DOHH2 (cell line): ENCODE results near the gene MCC.

Experiments used
- H3F3A ChIP-seq: fragments of 200-600 bp; sonication (generic), shearing (Covaris generic); 2 replicates; pipeline ENCODE4 v1.6.0; 2016; ENCODE audit warnings: antibody characterized with exemption, mild to moderate bottlenecking; ENCODE audit not compliant: control insufficient read depth, insufficient read depth
- H3K27ac ChIP-seq: fragments of 200-600 bp; sonication (generic); 2 replicates; pipeline ENCODE4 v1.5.1; 2014; ENCODE audit warnings: low read depth, mild to moderate bottlenecking, low read length, moderate library complexity
- H3K27me3 ChIP-seq: fragments of 200-600 bp; sonication (generic); 2 replicates; pipeline ENCODE4 v1.6.1; 2014; ENCODE audit warnings: mild to moderate bottlenecking, low read length, mixed read lengths; ENCODE audit not compliant: control insufficient read depth
- H3K36me3 ChIP-seq: fragments of 200-600 bp; sonication (generic); 2 replicates; pipeline ENCODE4 v1.6.1; 2014; ENCODE audit warnings: mild to moderate bottlenecking, low read length, moderate library complexity, mixed read lengths; ENCODE audit not compliant: control insufficient read depth
- H3K4me1 ChIP-seq: fragments of 200-600 bp; sonication (generic); 2 replicates; pipeline ENCODE4 v1.6.1; 2014; ENCODE audit warnings: mild to moderate bottlenecking, low read length, mixed read lengths; ENCODE audit not compliant: control insufficient read depth
- H3K4me2 ChIP-seq: fragments of 200-600 bp; sonication (generic); 2 replicates; pipeline ENCODE4 v1.6.0; 2014; ENCODE audit warnings: mild to moderate bottlenecking, low read length, moderate library complexity
- H3K4me3 ChIP-seq: fragments of 200-600 bp; sonication (generic); 2 replicates; pipeline ENCODE4 v1.5.1; 2014; ENCODE audit warnings: mild to moderate bottlenecking, low read length, mixed read lengths
- H3K79me2 ChIP-seq: fragments of 200-600 bp; sonication (generic); 2 replicates; pipeline ENCODE4 v1.6.1; 2014; ENCODE audit warnings: mild to moderate bottlenecking, low read length, mixed read lengths; ENCODE audit not compliant: control insufficient read depth
- H3K9me2 ChIP-seq: fragments of 200-600 bp; sonication (generic); replicated peaks from 2 replicates; pipeline ENCODE4 v1.6.1; 2014; ENCODE audit warnings: mild to moderate bottlenecking, low read length, mixed read lengths; ENCODE audit not compliant: control insufficient read depth
- H3K9me3 ChIP-seq: fragments of 200-600 bp; sonication (generic); 2 replicates; pipeline ENCODE4 v1.6.1; 2014; ENCODE audit warnings: antibody characterized with exemption, low read length, mixed read lengths; ENCODE audit not compliant: control insufficient read depth, insufficient read depth
- H4K20me1 ChIP-seq: fragments of 200-600 bp; sonication (generic); 2 replicates; pipeline ENCODE4 v1.6.0; 2014; ENCODE audit warnings: low read depth, mild to moderate bottlenecking, antibody characterized with exemption, low read length, moderate library complexity; ENCODE audit not compliant: control insufficient read depth, insufficient read depth
- EZH2phosphoT487 ChIP-seq: fragments of 200-600 bp; sonication (generic); IDR thresholded peaks from 2 replicates; pipeline ENCODE4 v1.6.1; 2017; ENCODE audit warnings: borderline replicate concordance, mild to moderate bottlenecking, antibody characterized with exemption, low read length, moderate library complexity, mixed read lengths
- TF ChIP-seq, protein P1 (sequence below): fragments of 200-600 bp; sonication (generic); IDR thresholded peaks from one replicate; pipeline ENCODE4 v1.5.1; 2014; ENCODE audit warnings: antibody characterized with exemption, mild to moderate bottlenecking, low read depth, low read length; ENCODE audit not compliant: poor library complexity, severe bottlenecking

The MCC gene

DNA sequence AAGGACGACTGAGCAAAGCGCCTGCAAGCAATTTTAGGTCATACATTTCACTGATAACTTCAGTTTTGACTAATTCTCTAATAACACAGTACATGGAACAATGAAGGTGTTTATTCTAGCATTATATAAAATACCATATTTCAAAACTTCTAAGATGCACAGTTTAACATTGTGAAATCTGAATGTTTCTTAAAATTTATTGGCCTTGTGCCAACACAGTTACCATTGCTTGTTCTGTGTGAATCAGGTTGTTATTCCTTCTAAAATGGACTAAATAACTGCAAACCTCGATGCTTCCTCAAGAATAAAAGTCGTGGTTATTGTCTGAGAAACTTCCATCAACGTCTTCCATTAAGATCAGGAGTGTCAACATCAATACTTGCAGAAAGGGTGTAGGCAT is 8.0 kb downstream of the MCC start:
- Histone ChIP-seq H3K4me1 (no peaks in the 10 kb centered on the region), H3K4me2 (no peak overlapping the region)

DNA sequence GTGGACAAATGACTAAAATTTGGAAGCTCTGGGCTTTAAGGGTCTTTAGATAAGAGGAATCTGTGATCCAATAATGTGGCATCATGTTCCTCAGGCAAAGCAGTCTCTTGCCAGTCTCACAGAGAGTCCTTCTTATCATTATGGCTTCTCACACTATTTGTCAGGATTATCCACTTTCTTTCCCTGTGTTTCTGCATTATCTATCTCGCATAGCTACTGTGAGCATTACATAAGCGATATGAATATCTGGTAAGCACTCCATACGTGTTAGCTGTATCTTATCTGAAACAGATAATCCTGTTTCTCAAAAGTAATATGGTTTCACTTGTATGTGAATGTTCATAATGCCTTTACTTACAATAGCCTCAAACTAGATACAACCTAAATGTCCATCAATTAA is 9.6 kb downstream of the MCC start:
- H3K79me2 ChIP-seq = no peaks in the 10 kb centered on the region
- no peaks in the 10 kb centered on the region for H3K36me3 ChIP-seq
- H3K4me2 ChIP-seq = no peak overlapping the region
- no peak for TF ChIP-seq EZH2phosphoT487
- TF ChIP-seq, protein P1, sequence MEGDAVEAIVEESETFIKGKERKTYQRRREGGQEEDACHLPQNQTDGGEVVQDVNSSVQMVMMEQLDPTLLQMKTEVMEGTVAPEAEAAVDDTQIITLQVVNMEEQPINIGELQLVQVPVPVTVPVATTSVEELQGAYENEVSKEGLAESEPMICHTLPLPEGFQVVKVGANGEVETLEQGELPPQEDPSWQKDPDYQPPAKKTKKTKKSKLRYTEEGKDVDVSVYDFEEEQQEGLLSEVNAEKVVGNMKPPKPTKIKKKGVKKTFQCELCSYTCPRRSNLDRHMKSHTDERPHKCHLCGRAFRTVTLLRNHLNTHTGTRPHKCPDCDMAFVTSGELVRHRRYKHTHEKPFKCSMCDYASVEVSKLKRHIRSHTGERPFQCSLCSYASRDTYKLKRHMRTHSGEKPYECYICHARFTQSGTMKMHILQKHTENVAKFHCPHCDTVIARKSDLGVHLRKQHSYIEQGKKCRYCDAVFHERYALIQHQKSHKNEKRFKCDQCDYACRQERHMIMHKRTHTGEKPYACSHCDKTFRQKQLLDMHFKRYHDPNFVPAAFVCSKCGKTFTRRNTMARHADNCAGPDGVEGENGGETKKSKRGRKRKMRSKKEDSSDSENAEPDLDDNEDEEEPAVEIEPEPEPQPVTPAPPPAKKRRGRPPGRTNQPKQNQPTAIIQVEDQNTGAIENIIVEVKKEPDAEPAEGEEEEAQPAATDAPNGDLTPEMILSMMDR = no peak
- H3K9me3 ChIP-seq = no peaks in the 10 kb centered on the region
- H3F3A ChIP-seq = no peaks in the 10 kb centered on the region
- no peaks in the 10 kb centered on the region for H3K27me3 ChIP-seq
- H3K27ac ChIP-seq = no peak overlapping the region
- H3K4me3 ChIP-seq = no peak overlapping the region
- no peaks in the 10 kb centered on the region for H3K9me2 ChIP-seq
- H3K4me1 ChIP-seq = no peaks in the 10 kb centered on the region
- no peaks in the 10 kb centered on the region for H4K20me1 ChIP-seq

More for the DNA sequence above, 8.0 kb downstream of the MCC start:
- Histone ChIP-seq H3F3A (no peaks in the 10 kb centered on the region), H3K9me2 (no peaks in the 10 kb centered on the region), H3K27ac (no peak overlapping the region), H3K36me3 (no peaks in the 10 kb centered on the region), H3K79me2 (no peaks in the 10 kb centered on the region), H3K9me3 (no peaks in the 10 kb centered on the region), H4K20me1 (no peaks in the 10 kb centered on the region), H3K27me3 (no peaks in the 10 kb centered on the region), H3K4me3 (no peak overlapping the region)
- TF ChIP-seq EZH2phosphoT487 = no peak
- TF ChIP-seq, protein P1 = no peak

DNA sequence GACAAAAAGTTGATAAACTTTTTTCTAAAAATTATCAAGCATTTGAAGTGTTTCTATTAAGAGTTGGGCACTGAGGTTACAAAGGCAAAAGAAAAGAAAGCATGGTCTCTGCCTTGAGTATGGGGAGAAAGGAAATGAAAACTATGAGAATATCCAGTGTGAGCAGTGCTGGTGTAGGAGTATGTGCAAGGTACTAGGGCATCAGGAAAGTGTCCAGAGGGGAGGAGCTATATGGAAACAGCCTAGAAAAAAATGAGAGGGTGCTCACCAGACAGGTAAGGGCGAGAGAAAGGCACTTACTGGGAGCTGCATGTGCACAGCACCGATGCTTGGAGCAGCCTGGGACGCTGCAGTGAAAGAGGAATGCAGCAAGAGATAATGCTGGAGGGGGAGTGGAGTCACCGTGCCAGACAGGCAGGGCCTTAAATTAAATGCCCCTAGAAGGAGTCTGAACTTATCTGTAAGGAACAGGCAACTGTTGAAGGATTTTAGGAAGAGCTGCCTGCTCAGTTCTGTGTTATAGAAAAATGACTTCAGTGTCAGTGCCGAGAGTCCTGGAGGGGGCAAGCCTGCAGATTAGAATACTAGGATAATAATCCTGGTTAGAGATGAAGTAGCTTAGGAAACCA is 14.0 kb downstream of the MCC start:
- Histone ChIP-seq H3K36me3 (no peaks in the 10 kb centered on the region), H3K27ac (no peak overlapping the region), H3K27me3 (no peaks in the 10 kb centered on the region), H3K9me3 (no peaks in the 10 kb centered on the region), H3F3A (no peaks in the 10 kb centered on the region), H3K79me2 (no peaks in the 10 kb centered on the region), H3K4me1 (no peaks in the 10 kb centered on the region), H3K9me2 (no peaks in the 10 kb centered on the region), H3K4me3 (no peak overlapping the region), H3K4me2 (no peak overlapping the region), H4K20me1 (no peaks in the 10 kb centered on the region)
- no peak for TF ChIP-seq EZH2phosphoT487
- TF ChIP-seq, protein P1 = no peak
